Sigmoid colon (tissue), 3 donors: Measurements from ENCODE around the gene LPAR3.

Experiments
- POLR2A ChIP-seq, 2 donors: fragments of 450-650 bp; IDR thresholded peaks; one replicate each; pipeline ENCODE4 v1.6.1; 2016; ENCODE audit warnings: antibody characterized with exemption in 2 of 2, mild to moderate bottlenecking in 2 of 2, moderate library complexity in 2 of 2
- TF ChIP-seq, protein P1 (sequence below), 4 experiments: fragments of 450-650 bp in 3 of 4; fragments of 200-600 bp in 1 of 4; IDR thresholded peaks; one replicate each; pipeline ENCODE4 v1.5.1; 2016 to 2019; ENCODE audit warnings: antibody characterized with exemption in 4 of 4, mild to moderate bottlenecking in 3 of 4, moderate library complexity in 2 of 4

DNA sequence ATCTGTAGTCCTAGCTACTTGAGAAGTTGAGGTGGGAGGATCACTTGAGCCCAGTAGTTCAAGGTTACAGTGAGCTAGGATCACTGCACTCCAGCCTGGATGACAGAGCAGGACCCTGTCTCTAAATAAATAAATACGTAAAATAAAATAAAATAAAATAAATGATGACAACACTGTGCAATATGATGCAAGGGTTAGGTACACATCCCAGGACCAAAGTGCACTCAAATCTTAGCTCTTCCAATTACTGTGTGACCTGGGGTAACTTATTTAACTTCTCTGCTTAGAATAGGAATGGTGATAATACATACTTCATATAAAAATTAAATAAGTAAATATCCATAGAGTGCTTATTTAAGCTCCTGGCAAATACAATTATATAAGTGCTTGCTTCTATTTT is 53.5 kb downstream of the LPAR3 start:
- TF ChIP-seq, protein P1, sequence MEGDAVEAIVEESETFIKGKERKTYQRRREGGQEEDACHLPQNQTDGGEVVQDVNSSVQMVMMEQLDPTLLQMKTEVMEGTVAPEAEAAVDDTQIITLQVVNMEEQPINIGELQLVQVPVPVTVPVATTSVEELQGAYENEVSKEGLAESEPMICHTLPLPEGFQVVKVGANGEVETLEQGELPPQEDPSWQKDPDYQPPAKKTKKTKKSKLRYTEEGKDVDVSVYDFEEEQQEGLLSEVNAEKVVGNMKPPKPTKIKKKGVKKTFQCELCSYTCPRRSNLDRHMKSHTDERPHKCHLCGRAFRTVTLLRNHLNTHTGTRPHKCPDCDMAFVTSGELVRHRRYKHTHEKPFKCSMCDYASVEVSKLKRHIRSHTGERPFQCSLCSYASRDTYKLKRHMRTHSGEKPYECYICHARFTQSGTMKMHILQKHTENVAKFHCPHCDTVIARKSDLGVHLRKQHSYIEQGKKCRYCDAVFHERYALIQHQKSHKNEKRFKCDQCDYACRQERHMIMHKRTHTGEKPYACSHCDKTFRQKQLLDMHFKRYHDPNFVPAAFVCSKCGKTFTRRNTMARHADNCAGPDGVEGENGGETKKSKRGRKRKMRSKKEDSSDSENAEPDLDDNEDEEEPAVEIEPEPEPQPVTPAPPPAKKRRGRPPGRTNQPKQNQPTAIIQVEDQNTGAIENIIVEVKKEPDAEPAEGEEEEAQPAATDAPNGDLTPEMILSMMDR (IDR thresholded peaks at IDR 0.05): no peak
- no peak for TF ChIP-seq POLR2A (IDR thresholded peaks at IDR 0.05)
